Cardiac muscle cell (in vitro differentiated cells and primary cell): ENCODE results near the gene RAP1GAP2. TPM values are rescaled to one million over a fixed set of nuclear protein-coding genes. Genes with fewer than 3 reads are reported as not detected.

Experiments used
- DNase-seq, 2 donors: peaks; one replicate each; pipeline versions ENCODE4 v3.0.0 to v3.0.0-alpha.2; 2010 to 2017; ENCODE audit warnings: low read depth in 1 of 2, low spot score in 1 of 2
- H3K27ac ChIP-seq: fragments of 200-600 bp; sonication (generic); 2 replicates; pipeline ENCODE4 v1.5.1; 2016
- H3K27me3 ChIP-seq: fragments of 200-600 bp; sonication (generic); 2 replicates; pipeline ENCODE4 v1.6.0; 2016; ENCODE audit warnings: control low read depth
- H3K36me3 ChIP-seq: fragments of 200-600 bp; sonication (generic); 2 replicates; pipeline ENCODE4 v1.5.1; 2016; ENCODE audit warnings: control low read depth
- H3K4me1 ChIP-seq: fragments of 200-600 bp; sonication (generic); 2 replicates; pipeline ENCODE4 v1.8.1; 2017; ENCODE audit warnings: low read depth, mild to moderate bottlenecking, mixed run types
- H3K4me3 ChIP-seq: fragments of 200-600 bp; sonication (generic); 2 replicates; pipeline ENCODE4 v1.5.1; 2016; ENCODE audit warnings: mild to moderate bottlenecking
- H3K9me3 ChIP-seq: fragments of 200-600 bp; sonication (generic); 2 replicates; pipeline ENCODE4 v1.5.1; 2017; ENCODE audit warnings: low read depth, mild to moderate bottlenecking, control low read depth
- polyA plus RNA-seq: library from polyadenylated mRNA; unstranded; fragments of >200 nt; fragmentation: Nextera tagmentation; extraction: Ambion mirVana; gene quantifications from 2 replicates; pipeline ENCODE4 v1.2.1, GENCODE V29; 2016
- total RNA-seq: library from RNA; depleted of rRNA; stranded (reverse); fragments of >200 nt; gene quantifications from 2 replicates; pipeline ENCODE4 v1.2.3, GENCODE V29; 2016
- TF ChIP-seq, protein P1 (sequence below): IDR thresholded peaks from 2 replicates; pipeline ENCODE4 v1.5.1; 2012; ENCODE audit warnings: low read depth, mild to moderate bottlenecking, low read length

Gene RAP1GAP2
- total and polyA plus RNA-seq, 2 experiments from 2014 or later, result 1.2 to 2.9 TPM

GRCh38 chr17:2755891-2756724 is 40.1 kb upstream of the RAP1GAP2 start:
- Histone ChIP-seq H3K27me3 (peaks cover 40% of the 10 kb centered on the region), H3K36me3 (no peaks in the 10 kb centered on the region), H3K4me3 (peak overlapping the region; percentile 35), H3K9me3 (no peaks in the 10 kb centered on the region), H3K4me1 (no peaks in the 10 kb centered on the region), H3K27ac (no peak overlapping the region)
- peak in 1 of 2 donors; percentile 74 for DNase-seq
- TF ChIP-seq, protein P1, sequence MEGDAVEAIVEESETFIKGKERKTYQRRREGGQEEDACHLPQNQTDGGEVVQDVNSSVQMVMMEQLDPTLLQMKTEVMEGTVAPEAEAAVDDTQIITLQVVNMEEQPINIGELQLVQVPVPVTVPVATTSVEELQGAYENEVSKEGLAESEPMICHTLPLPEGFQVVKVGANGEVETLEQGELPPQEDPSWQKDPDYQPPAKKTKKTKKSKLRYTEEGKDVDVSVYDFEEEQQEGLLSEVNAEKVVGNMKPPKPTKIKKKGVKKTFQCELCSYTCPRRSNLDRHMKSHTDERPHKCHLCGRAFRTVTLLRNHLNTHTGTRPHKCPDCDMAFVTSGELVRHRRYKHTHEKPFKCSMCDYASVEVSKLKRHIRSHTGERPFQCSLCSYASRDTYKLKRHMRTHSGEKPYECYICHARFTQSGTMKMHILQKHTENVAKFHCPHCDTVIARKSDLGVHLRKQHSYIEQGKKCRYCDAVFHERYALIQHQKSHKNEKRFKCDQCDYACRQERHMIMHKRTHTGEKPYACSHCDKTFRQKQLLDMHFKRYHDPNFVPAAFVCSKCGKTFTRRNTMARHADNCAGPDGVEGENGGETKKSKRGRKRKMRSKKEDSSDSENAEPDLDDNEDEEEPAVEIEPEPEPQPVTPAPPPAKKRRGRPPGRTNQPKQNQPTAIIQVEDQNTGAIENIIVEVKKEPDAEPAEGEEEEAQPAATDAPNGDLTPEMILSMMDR, result no peak

- peaks cover 34% of the 10 kb centered on the region for H3K27me3 ChIP-seq
- H3K4me3 ChIP-seq, result no peak overlapping the region
- H3K36me3 ChIP-seq, result no peaks in the 10 kb centered on the region
- no peaks in the 10 kb centered on the region for H3K9me3 ChIP-seq
- H3K4me1 ChIP-seq, result no peaks in the 10 kb centered on the region
- TF ChIP-seq, protein P1, result no peak
- no peak for DNase-seq
- H3K27ac ChIP-seq, result no peak overlapping the region
Observed at GRCh38 chr17:2758870-2759269, 37.4 kb upstream of the RAP1GAP2 start.

- DNase-seq, result no peak
- H3K36me3 ChIP-seq, result no peaks in the 10 kb centered on the region
- H3K27me3 ChIP-seq, result no peaks in the 10 kb centered on the region
- no peaks in the 10 kb centered on the region for H3K4me1 ChIP-seq
- TF ChIP-seq, protein P1, result no peak
- H3K4me3 ChIP-seq, result no peak overlapping the region
- no peaks in the 10 kb centered on the region for H3K9me3 ChIP-seq
- H3K27ac ChIP-seq, result no peak overlapping the region
Observed at GRCh38 chr17:2770129-2770528, 26.1 kb upstream of the RAP1GAP2 start.

GRCh38 chr17:2775206-2775605 is 21.0 kb upstream of the RAP1GAP2 start:
- Histone ChIP-seq H3K9me3 (no peaks in the 10 kb centered on the region), H3K27ac (no peak overlapping the region), H3K4me3 (no peak overlapping the region), H3K36me3 (no peaks in the 10 kb centered on the region), H3K27me3 (peaks cover 28% of the 10 kb centered on the region), H3K4me1 (no peaks in the 10 kb centered on the region)
- TF ChIP-seq, protein P1, result no peak
- DNase-seq, result no peak

DNA sequence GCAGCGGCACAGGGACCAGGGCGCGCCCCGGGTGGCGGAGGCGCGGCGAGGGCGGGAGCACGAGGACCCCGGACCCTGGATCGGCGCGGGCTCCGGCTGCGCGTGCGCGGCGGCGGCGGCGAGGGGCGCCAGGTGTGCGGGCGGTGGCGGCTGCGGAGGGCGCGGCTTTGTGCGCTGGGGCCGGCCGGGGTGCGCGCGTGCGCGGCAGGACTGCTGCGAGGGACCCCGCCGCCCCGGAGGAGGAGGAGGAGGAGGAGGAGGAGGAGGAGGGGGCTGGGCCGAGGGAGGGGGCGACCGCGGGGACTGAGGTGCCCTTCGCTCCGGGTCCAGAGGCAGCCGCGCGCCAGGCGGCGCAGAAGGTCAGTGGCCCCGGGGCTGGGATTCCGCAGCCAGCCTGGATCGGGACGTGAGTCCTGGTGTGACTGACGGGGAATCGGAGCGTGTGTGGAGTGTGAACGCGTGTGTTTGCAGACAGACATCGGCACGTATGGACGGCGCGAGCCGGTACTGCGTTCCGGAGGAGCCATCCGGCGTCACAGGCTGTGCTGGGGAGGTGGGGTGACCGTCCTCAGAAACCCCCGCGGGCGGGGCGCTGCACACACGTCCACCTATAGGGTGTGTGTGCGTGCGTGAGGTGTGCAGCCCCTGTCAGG is 19.5 kb upstream of the RAP1GAP2 start:
- H3K4me1 ChIP-seq, result no peaks in the 10 kb centered on the region
- no peaks in the 10 kb centered on the region for H3K36me3 ChIP-seq
- DNase-seq, result peak in 1 of 2 donors; percentile 62
- H3K27ac ChIP-seq, result no peak overlapping the region
- TF ChIP-seq, protein P1, result no peak
- H3K27me3 ChIP-seq, result peaks cover 28% of the 10 kb centered on the region
- no peaks in the 10 kb centered on the region for H3K9me3 ChIP-seq
- peak overlapping the region; percentile 51 for H3K4me3 ChIP-seq
